ENCODE data around the gene PDE1C.

PDE1C gene

GRCh38 chr7:31857172-31857571 is 213.0 kb downstream of the PDE1C start:
- no peak for TF ChIP-seq CTCF (IDR thresholded peaks at IDR 0.05; ENCODE audit: low read depth, low read length)
- H3K4me3 ChIP-seq (ENCODE audit: low read depth, low read length), result no peak overlapping the region
- in situ Hi-C loops (cut with HindIII; ENCODE audit: low sequenced_read_pairs), result no loop called here
- DNase-seq (ENCODE audit: low read depth, low spot score), result no peak

GRCh38 chr7:31856337-31856736 is 213.9 kb downstream of the PDE1C start:
- H3K4me3 ChIP-seq (ENCODE audit: low read depth, low read length), result no peak overlapping the region
- DNase-seq (ENCODE audit: low read depth, low spot score), result no peak
- in situ Hi-C loops (cut with HindIII; ENCODE audit: low sequenced_read_pairs), result no loop called here
- TF ChIP-seq CTCF (IDR thresholded peaks at IDR 0.05; ENCODE audit: low read depth, low read length), result no peak

- TF ChIP-seq CTCF (IDR thresholded peaks at IDR 0.05; ENCODE audit: low read depth, low read length), result no peak
- in situ Hi-C loops (cut with HindIII; ENCODE audit: low sequenced_read_pairs), result no loop called here
- no peak overlapping the region for H3K4me3 ChIP-seq (ENCODE audit: low read depth, low read length)
- DNase-seq (ENCODE audit: low read depth, low spot score), result no peak
Measured at GRCh38 chr7:31855530-31855929, 214.7 kb downstream of the PDE1C start.

- DNase-seq (ENCODE audit: low read depth, low spot score), result no peak
- TF ChIP-seq CTCF (IDR thresholded peaks at IDR 0.05; ENCODE audit: low read depth, low read length), result no peak
- H3K4me3 ChIP-seq (ENCODE audit: low read depth, low read length), result no peak overlapping the region
- in situ Hi-C loops (cut with HindIII; ENCODE audit: low sequenced_read_pairs), result no loop called here
Measured at GRCh38 chr7:31853380-31853779, 216.8 kb downstream of the PDE1C start.

GRCh38 chr7:31852462-31852861 is 217.7 kb downstream of the PDE1C start:
- in situ Hi-C loops (cut with HindIII; ENCODE audit: low sequenced_read_pairs), result no loop called here
- no peak for DNase-seq (ENCODE audit: low read depth, low spot score)
- no peak for TF ChIP-seq CTCF (IDR thresholded peaks at IDR 0.05; ENCODE audit: low read depth, low read length)
- H3K4me3 ChIP-seq (ENCODE audit: low read depth, low read length), result no peak overlapping the region

GRCh38 chr7:31851119-31851518 is 219.1 kb downstream of the PDE1C start:
- in situ Hi-C loops (cut with HindIII; ENCODE audit: low sequenced_read_pairs), result no loop called here
- TF ChIP-seq CTCF (IDR thresholded peaks at IDR 0.05; ENCODE audit: low read depth, low read length), result no peak
- no peak for DNase-seq (ENCODE audit: low read depth, low spot score)
- no peak overlapping the region for H3K4me3 ChIP-seq (ENCODE audit: low read depth, low read length)

GRCh38 chr7:31850601-31851000 is 219.6 kb downstream of the PDE1C start:
- no peak overlapping the region for H3K4me3 ChIP-seq (ENCODE audit: low read depth, low read length)
- in situ Hi-C loops (cut with HindIII; ENCODE audit: low sequenced_read_pairs), result no loop called here
- no peak for DNase-seq (ENCODE audit: low read depth, low spot score)
- TF ChIP-seq CTCF (IDR thresholded peaks at IDR 0.05; ENCODE audit: low read depth, low read length), result no peak

Measured in astrocyte of the spinal cord (primary cell).